ENCODE results near the gene HRH1.
"Not testable (repeated sequence)": the region's sequence is repeated elsewhere in the genome, so short reads cannot be mapped to it uniquely, and the experiment has no call there.

Gene HRH1

GRCh38 chr3:11154036-11154952 is at the start of gene HRH1:
HRH1 (plus strand) TSS chr3:11154493; CDS start chr3:11259038, 104,545 bp downstream.
- DNase-seq (ENCODE audit: low read depth): no peak

DNA sequence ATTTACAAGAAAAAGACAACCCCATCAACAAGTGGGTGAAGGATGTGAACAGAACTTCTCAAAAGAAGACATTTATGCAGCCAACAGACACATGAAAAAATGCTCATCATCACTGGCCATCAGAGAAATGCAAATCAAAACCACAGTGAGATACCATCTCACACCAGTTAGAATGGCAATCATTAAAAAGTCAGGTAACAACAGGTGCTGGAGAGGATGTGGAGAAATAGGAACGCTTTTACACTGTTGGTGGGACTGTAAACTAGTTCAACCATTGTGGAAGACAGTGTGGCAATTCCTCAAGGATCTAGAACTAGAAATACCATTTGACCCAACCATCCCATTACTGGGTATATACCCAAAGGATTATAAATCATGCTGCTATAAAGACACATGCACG is 41.0 kb upstream of the HRH1 start:
- not testable (repeated sequence) for DNase-seq (ENCODE audit: low read depth)

GRCh38 chr3:11115548-11115947 is 38.7 kb upstream of the HRH1 start:
- no peak for DNase-seq (ENCODE audit: low read depth)

DNA sequence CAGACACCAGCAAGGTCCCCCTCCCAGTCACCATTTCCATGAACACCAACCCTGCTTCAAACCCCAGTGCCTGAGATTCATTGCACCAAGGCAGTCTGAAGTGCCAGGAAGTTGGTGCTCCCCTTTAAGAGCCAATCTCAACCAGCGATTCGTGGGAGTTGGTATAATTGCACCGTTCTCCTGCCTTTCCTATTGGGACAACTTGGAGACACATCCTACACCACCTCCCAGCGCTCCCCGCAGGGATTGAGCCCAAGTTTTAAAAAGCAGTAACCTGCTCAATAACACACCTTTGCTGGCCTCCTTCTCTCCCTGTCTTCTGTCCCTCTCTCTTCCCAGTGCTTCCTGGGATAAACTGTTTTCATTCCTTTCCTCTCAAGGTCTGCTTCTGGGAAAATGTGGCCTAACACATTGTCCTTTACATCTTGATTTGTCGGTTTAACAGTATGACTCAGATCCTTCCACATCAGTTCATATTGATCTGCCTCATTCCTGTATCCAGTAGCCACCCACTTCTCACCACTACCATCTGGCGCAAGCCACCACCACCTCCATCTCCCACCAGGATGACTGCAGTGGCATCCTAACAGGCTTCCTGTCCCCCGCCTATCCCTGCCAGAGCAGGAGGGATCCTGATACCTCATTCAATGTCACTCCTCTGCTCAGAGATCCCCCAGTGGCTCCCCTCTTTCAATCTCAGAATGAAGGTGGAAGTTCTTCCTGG is 37.8 kb upstream of the HRH1 start:
- DNase-seq (ENCODE audit: low read depth): no peak

DNA sequence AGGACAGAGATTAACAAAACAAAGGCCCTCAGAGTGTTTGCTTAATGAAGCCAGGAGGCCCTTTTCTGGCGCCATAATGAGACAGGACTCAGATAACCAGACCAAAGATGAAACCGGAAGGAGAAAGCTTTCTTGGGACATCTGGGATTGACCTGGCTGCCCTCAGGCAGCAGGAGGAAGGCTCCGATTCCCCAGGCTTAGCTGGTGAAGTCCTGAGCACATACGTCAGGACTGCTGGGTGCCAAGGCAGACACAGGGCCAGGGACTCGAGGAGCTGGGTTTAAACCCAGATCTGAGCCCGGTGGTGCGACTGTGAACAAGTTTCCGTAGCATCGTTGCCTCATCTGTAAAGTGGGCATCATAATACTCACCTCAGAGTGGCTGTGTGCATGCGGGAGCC is 36.7 kb upstream of the HRH1 start:
- DNase-seq (ENCODE audit: low read depth): no peak

DNA sequence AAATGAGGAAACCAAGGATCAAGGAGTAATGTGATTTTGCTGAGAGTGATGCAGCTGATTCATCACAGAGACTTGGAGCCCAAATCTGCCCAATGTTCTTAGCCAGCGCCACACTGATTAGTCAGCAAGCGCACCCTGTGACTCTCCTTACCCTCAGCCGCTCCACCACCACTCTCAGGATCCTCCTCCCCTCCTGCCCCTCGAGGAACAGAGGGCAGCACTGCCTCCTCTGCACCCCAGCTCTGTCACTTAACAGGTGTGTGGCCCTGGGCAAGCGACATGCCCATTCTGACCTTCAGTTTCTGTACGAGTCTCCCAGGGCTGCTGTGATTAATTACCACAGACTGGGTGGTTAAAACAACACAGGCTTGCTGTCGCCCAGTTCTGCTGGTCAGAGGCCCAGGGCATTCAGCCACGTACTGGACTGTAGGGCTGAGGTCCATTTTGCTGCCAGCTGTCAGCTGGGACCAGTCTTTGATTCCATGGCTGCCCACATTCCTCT is 36.1 kb upstream of the HRH1 start:
- no peak for DNase-seq (ENCODE audit: low read depth)

DNA sequence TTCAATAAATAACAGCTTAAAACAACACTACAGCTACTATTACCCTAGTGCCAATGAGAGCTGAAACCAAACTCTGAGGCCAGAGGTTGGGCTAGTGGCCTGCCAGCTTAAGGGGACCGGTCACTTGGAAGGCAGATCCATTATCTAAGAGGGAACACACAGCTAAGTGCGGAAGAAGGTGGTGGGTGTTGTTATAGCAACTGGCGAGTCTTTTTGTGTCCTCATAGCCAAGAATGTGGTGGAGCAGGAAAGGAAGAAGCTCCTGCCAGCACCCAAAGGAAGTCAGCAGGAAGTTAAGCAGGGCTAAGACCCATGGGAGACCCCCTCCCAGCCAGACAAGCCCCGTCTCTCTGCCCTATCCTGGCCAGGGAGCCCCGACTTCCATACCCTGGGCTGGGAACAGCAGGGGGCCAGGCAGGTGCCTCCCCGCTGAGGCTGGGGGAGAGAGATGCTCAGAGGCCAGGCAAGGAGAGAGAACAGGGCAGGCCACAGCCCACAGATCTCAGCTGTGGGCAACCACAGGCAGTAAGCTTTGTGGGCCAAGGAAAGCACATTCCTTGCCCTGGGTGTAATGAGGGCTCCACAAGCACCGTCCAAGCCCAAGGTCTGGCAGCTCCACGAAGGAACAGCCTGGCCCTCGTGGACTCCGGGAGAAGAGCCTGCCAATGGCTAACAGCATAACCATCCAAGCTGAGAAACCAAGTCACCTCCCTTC is 34.0 kb upstream of the HRH1 start:
- DNase-seq (ENCODE audit: low read depth): no peak

DNA sequence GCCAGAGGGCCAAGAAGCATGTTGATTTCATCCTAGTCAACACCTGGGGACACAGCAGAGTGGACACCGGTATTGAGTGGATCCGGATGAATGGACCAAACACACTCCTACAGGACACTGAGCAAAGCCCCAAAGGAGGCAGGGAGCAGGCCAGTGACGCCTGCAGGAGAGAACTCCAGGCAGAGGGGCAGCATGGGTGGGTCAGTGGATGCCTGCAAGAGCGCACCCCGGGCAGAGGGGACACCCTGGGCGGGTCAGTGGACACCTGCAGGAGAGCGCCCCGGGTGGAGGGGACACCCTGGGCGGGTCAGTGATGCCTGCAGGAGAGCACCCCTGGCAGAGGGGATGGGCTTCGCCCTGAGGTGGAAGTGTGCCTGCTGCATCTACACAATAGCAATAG is 27.6 kb upstream of the HRH1 start:
- no peak for DNase-seq (ENCODE audit: low read depth)

DNA sequence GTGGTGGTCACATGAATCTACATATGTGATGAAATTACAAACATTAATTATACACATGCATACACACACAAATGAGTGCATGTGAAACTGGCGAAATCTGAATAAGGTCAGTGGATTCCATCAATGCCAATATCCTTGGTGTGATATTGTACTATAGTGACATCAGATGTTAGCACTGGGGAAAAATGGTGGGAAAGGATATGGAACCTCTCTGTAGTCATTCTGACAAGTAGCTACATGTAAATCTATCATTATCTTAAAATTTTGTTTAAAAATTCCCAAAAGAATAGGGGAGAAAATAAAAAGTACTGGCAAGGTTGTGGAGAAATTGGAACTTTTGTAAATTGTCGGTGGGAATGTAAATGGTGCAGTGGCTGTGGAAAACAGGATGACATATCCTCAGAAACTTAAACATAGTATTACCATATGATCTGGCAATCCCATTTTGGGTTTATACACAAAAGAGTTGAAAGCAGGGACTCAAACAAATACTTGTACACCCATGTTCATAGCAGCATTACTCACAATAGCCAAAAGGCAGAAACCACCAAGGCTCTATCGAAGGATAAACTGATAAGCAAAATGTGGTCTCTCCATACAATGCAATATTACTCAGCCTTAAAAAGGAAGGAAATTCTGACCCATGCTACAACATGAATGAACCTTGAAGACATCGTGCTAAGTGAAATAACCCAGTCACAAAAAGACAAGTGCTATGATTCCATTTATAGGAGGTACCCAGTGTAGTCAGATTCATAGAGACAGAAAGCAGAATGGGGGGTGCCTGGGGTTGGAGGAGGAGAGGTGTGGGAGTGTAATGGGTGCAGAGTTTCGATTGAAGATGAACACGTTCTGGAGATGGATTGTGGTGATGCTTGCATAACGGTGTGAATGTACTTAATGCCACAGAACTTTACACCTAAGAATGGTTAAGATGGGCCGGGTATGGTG is 25.3 kb upstream of the HRH1 start:
- no peak for DNase-seq (ENCODE audit: low read depth)

GRCh38 chr3:11130385-11130784 is 23.9 kb upstream of the HRH1 start:
- DNase-seq (ENCODE audit: low read depth): no peak

- no peak for DNase-seq (ENCODE audit: low read depth)
Observed at GRCh38 chr3:11131371-11131770, 22.9 kb upstream of the HRH1 start.

DNA sequence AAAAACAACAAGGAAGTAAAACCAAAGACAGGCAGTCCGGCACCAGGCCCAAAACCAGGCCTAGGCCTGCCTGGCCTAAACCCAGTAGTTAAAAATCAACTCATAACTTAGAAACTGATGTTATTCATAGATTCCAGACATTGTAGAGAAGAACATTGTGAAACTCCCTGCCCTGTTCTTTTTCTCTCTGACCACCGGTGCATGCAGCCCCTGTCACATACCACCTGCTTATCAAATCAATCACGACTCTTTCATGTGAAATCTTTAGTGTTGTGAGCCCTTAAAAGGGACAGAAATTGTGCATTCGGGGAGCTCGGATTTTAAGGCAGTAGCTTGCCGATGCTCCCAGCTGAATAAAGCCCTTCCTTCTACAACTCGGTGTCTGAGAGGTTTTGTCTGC is 22.4 kb upstream of the HRH1 start:
- not testable (repeated sequence) for DNase-seq (ENCODE audit: low read depth)

DNA sequence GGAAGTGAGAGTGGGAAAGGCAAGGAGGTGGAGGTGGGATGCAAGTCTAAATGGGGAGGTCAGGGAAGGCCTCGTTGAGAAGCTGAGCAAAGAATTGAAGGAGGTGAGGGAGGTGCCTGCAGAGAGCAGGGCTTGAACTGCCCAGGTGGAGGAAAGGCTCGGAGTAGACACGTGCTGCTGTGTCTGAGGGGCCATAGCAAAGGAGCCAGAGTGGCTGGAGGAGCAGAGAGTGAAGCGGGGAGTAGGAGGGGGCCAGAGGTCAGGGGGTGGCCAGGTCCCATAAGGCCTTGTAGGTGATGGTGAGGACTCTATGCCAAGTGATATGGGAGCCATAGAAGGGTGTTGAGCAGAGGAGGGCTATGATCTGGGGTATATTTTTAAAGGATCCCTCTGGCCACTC is 21.4 kb upstream of the HRH1 start:
- DNase-seq (ENCODE audit: low read depth): no peak

- DNase-seq (ENCODE audit: low read depth): no peak
Observed at GRCh38 chr3:11134794-11135193, 19.5 kb upstream of the HRH1 start.

- no peak for DNase-seq (ENCODE audit: low read depth)
Observed at GRCh38 chr3:11136116-11136515, 18.2 kb upstream of the HRH1 start.

DNA sequence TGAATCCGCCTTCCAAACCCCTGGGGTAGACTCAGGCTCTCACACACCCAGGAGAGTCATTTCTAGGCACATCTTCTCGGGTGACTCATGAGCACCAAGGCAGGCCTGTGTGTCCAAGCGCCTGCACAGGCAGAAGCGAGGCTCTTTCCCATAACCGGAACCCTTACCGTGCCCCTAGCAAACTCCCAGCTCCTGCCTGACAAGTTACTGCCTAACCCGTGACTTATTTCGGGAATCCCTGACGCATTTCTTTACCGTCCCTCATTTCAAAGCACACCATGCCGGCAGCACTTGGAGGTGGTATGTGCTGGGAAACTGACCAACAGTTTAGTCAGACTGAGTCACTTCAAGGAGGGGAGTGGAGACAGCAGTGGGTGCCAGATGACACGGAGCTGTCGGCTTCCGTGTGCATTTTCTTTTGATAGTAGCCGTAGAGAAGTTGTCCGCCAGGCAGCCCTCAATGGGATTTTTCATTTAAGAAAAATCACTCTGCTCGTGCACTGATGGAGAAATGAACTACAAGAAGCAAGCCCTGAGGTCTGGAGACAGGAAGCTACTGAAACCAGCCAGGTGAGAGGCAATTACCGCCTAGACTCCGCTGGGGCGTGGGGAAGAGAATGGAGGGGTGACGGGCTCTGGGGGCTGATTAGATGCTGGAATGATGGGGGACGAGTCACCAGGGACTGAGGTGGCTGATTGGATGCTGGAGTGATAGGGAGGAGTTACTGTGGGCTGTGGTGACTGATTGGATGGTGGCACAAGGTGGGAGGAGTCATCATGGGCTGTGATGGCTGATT is 17.3 kb upstream of the HRH1 start:
- DNase-seq (ENCODE audit: low read depth): no peak

- no peak for DNase-seq (ENCODE audit: low read depth)
Observed at GRCh38 chr3:11137627-11137959, 16.7 kb upstream of the HRH1 start.

DNA sequence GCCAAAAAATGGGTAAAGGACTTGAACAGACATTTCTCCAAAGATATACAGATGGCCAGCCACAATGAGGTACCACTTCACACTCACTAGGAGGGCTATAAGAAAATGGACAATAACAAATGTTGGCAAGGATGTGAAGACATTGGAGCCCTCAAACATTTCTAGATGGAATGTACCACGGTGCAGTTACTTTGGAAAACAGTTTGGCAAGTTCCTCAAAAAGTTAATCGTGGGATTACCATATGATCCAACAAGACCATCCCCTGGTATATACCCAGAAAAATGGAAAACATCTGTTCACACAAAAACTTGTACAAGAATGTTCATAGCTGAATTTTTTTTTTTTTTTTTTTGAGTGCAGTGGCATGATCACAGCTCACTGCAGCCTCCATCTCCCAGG is 15.9 kb upstream of the HRH1 start:
- DNase-seq (ENCODE audit: low read depth): no peak

GRCh38 chr3:11140030-11140712 is 14.1 kb upstream of the HRH1 start:
- no peak for DNase-seq (ENCODE audit: low read depth)

DNA sequence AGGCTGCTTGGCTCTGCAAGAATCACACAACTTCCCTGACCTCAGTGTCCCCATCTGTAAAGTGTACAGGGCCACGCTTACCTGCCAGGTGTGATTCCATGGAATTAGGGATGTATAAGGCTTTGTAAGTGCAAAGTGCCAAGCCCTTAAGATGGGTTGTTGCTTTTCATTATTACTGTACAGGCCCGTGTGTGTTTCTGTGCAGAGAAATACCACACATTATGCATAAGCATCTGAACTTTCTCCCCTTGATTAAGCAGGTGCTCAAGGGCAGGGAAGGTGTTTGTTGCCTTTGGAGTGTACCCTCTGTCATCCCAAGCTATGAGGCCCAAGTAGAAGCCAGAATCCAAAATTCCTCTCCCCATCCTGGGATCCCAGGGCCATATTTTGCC is 13.6 kb upstream of the HRH1 start:
- DNase-seq (ENCODE audit: low read depth): no peak

Measured in stimulated activated CD8-positive, alpha-beta memory T cell treated with anti-CD3 and anti-CD28 coated beads, Interleukin-4, amount 100 ng/mL, for 24 hours (primary cell).